ENCODE data around the gene CD109. TPM values are rescaled to one million over a fixed set of nuclear protein-coding genes. Genes with fewer than 3 reads are reported as not detected.
A peak's percentile ranks its signal among the peaks of the same experiment; 100 is the strongest.

CD109 gene
- total RNA-seq, 1 donor from 2014 or later = 1.2 TPM

- Mint-ChIP-seq H3K27me3 (ENCODE audit: insufficient read depth, low read depth) (no peaks in the 10 kb centered on the region), H3K9me3 (no peaks in the 10 kb centered on the region)
- no peak overlapping the region for H3K4me3 ChIP-seq
These were observed 56.9 kb downstream of the CD109 start for GRCh38 chr6:73752943-73753342.

GRCh38 chr6:73766040-73766439 lies 70.0 kb downstream of the CD109 start:
- TF ChIP-seq EZH2phosphoT487 (IDR thresholded peaks at IDR 0.05) (no peak), EZH2 (IDR thresholded peaks at IDR 0.05) (no peak), CTCF (IDR thresholded peaks at IDR 0.05) (no peak)

More at GRCh38 chr6:73752943-73753342, 56.9 kb downstream of the CD109 start:
- peaks cover 11% of the 10 kb centered on the region for H3K4me1 ChIP-seq
- H3K36me3 ChIP-seq = no peaks in the 10 kb centered on the region
- no peak overlapping the region for H3K9ac ChIP-seq
- no peaks in the 10 kb centered on the region for H3K27me3 ChIP-seq
- no peaks in the 10 kb centered on the region for H4K20me1 ChIP-seq (ENCODE audit: low read depth)
- Mint-ChIP-seq H3K4me1 (no peaks in the 10 kb centered on the region), H3K27ac (no peak overlapping the region), H3K4me3 (no peak overlapping the region), H3K36me3 (no peaks in the 10 kb centered on the region)
- H2AFZ ChIP-seq (replicated peaks) = no peak overlapping the region
- TF ChIP-seq EZH2 (IDR thresholded peaks at IDR 0.05) (no peak), EZH2phosphoT487 (IDR thresholded peaks at IDR 0.05) (no peak), CTCF (IDR thresholded peaks at IDR 0.05) (no peak)
- peaks cover 8% of the 10 kb centered on the region for H3F3A ChIP-seq (ENCODE audit: low read depth)
- H3K27ac ChIP-seq = no peak overlapping the region
- no peaks in the 10 kb centered on the region for H3K79me2 ChIP-seq (ENCODE audit: low read depth)
- no peaks in the 10 kb centered on the region for H3K9me3 ChIP-seq (ENCODE audit: low read depth)
- H3K4me2 ChIP-seq = no peak overlapping the region
- no peak for DNase-seq (ENCODE audit: low spot score)

GRCh38 chr6:73768558-73768957 lies 72.6 kb downstream of the CD109 start:
- peaks cover 15% of the 10 kb centered on the region for H3K4me1 ChIP-seq
- H3K36me3 ChIP-seq = no peaks in the 10 kb centered on the region
- H3K27ac ChIP-seq = no peak overlapping the region
- no peaks in the 10 kb centered on the region for H3F3A ChIP-seq (ENCODE audit: low read depth)
- no peak overlapping the region for H3K4me2 ChIP-seq
- no peaks in the 10 kb centered on the region for H4K20me1 ChIP-seq (ENCODE audit: low read depth)
- no peak overlapping the region for H3K9ac ChIP-seq
- peak; percentile 6 for DNase-seq (ENCODE audit: low spot score)
- peaks cover 9% of the 10 kb centered on the region for H3K4me1 Mint-ChIP-seq
- H3K9me3 ChIP-seq (ENCODE audit: low read depth) = no peaks in the 10 kb centered on the region
- no peak overlapping the region for H2AFZ ChIP-seq (replicated peaks)
- TF ChIP-seq EZH2phosphoT487 (IDR thresholded peaks at IDR 0.05) (no peak), CTCF (IDR thresholded peaks at IDR 0.05) (no peak), EZH2 (IDR thresholded peaks at IDR 0.05) (no peak)
- no peak overlapping the region for H3K4me3 Mint-ChIP-seq
- no peak overlapping the region for H3K27ac Mint-ChIP-seq
- H3K27me3 Mint-ChIP-seq (ENCODE audit: insufficient read depth, low read depth) = no peaks in the 10 kb centered on the region
- H3K36me3 Mint-ChIP-seq = no peaks in the 10 kb centered on the region
- H3K79me2 ChIP-seq (ENCODE audit: low read depth) = no peaks in the 10 kb centered on the region
- H3K9me3 Mint-ChIP-seq = no peaks in the 10 kb centered on the region
- H3K4me3 ChIP-seq = no peak overlapping the region
- H3K27me3 ChIP-seq = no peaks in the 10 kb centered on the region

More at GRCh38 chr6:73766040-73766439, 70.0 kb downstream of the CD109 start:
- Histone ChIP-seq H3K9me3 (ENCODE audit: low read depth) (no peaks in the 10 kb centered on the region), H3K27me3 (no peaks in the 10 kb centered on the region), H3K4me1 (peaks cover 15% of the 10 kb centered on the region), H3K4me2 (no peak overlapping the region), H3F3A (ENCODE audit: low read depth) (peaks cover 4% of the 10 kb centered on the region), H4K20me1 (ENCODE audit: low read depth) (no peaks in the 10 kb centered on the region), H3K4me3 (no peak overlapping the region), H3K27ac (no peak overlapping the region), H3K9ac (no peak overlapping the region), H3K79me2 (ENCODE audit: low read depth) (no peaks in the 10 kb centered on the region), H3K36me3 (no peaks in the 10 kb centered on the region), H2AFZ (replicated peaks) (no peak overlapping the region)
- H3K4me3 Mint-ChIP-seq = no peak overlapping the region
- no peak for DNase-seq (ENCODE audit: low spot score)
- no peaks in the 10 kb centered on the region for H3K27me3 Mint-ChIP-seq (ENCODE audit: insufficient read depth, low read depth)
- H3K4me1 Mint-ChIP-seq = peaks cover 9% of the 10 kb centered on the region
- no peaks in the 10 kb centered on the region for H3K9me3 Mint-ChIP-seq
- H3K27ac Mint-ChIP-seq = no peak overlapping the region
- H3K36me3 Mint-ChIP-seq = no peaks in the 10 kb centered on the region
